ENCODE measurements around the gene ZNF789.
"Not testable (repeated sequence)": the region's sequence is repeated elsewhere in the genome, so short reads cannot be mapped to it uniquely, and the experiment has no call there.

ZNF789 gene

DNA sequence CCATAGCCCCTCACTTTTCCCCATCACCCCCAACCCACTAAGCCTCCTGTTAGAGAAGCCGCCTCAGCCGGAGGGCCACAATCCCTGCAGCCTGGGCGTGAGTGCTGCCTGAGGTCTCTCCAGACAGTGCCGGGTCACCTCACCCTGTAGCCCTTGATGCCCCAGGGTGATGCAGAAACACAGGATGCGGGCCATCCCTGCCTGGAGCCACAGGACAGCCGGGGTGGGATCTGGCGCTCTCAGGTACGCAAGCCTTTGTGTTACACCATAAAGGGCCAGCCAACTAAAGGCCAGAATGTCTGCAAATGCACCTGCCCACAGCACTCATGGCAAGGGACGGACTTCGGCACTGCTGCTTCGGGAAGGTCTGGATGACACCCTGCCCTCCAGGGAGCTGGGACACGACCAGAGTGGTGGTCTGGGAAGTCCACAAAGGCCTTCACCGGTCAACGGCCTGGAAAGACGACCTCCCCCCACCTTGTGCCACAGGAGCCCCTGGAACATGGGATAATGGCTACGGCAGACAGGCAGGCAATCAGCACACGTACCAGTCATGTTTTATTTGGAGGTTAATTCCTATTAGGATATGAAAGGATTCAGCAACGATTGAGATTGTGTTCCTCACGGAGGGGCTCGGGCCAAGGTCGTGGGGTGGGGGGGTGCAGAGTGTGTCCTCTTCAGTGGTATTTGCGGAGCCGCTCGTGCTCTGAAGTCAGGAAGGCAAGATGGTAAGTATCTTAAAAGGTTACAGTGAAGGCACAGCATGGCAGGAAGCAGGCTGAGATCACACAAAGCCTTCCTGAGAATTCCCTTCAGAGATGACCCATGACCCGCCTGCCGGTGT, 14.8 kb upstream of the ZNF789 start:
- DNase-seq (ENCODE audit: low read depth) = no peak

DNA sequence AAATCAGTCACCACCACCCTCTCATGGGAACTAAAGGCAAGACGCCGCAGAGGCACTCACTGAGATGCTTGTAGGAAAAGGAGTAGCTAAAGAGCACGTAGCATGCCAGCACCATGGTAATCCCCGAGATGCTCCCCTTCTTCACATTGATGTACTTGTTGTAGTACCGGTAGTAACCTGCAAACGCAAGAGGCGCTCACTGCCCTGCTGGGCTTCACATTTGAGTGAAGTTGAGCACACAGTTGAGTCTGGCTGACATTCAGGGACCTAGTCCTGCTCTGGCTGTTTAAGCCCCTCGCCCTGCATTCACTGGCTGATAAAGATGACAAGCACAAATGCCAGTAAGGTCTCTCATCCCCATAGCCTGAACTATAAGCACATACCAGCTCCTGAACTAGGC, 13.6 kb upstream of the ZNF789 start:
- DNase-seq (ENCODE audit: low read depth) = no peak

DNA sequence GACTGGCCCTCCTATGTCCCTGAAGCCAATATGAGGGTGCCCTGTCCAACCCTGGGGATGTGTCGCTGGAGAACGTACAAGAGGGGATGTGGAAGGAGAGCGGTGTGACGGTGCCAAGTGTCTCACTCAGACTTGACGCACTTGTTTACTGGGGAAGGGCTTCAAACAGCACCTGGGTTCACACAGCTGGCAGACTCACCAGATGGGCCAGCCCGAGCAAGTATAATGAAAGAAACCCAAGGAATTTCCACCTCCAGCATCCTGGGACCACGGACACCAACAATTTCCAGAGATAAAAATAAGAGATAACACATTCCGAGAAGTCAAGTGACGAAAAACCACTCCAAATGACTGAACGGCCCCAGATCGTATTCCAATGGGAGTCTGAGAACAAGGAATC, 12.0 kb upstream of the ZNF789 start:
- no peak for DNase-seq (ENCODE audit: low read depth)

DNA sequence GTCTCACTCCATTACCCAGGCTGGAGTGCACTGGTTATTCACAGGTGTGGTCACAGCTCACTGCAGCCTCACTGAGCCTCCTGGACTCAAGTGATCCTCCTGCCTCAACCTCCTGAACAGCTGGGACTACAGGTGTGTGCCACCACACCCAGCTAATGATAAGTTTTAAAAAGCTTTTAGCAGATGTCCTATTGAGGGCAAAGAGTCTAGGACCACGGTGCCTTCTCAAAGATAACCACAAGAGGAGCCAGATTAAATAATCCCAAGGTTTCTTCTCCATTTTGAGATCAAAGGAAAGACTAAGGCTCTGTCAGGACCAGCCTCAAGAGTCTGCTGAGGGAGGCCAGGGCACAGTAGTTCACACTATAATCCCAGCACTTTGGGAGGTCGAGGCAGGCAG, 11.5 kb upstream of the ZNF789 start:
- DNase-seq (ENCODE audit: low read depth) = no peak

DNA sequence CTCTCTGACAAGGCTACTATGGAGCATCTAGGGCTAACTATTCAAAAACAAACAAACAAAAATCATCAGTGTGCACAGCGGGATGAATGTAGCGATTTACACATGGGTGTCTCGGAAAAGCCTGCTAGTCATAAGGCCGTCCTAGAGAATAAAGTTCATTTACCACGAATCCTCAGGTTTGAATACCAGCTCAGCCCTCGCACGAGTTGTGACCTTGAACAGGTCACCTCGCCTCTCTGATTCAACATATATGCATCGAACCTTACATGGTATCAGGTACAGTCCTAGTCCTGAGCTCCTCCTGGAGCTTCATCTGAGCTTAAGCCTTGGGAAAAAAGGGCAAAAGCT, 7.3 kb upstream of the ZNF789 start:
- DNase-seq (ENCODE audit: low read depth) = no peak

DNA sequence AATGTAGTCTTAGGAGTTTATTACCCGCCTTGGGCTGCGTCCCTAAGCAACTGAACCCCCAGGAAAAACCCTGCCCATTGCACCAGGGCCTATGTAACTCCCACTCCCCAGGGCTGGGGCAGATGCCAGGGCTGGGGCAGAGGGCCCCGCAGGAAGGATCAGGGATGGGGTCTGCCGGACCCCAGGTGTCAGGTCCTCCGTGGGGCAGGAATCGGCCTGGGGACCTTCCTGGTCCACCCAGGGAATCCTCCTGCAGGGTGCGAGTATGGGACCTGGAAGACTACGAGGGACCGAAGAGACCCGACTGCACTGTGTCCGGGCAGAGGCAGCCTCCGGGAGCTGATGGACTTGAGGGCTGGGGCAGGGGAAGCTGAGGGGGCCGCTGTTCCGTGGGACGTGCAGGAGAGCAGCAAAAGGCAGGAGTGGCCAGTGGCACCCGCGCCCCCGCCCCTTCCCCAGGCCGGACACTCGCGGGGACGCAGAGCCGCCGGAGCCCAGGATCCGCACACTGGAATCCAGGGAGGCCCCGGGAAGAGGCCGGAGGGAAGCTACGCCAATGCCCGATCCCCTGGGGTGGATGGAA, 4.3 kb upstream of the ZNF789 start:
- DNase-seq (ENCODE audit: low read depth) = no peak

DNA sequence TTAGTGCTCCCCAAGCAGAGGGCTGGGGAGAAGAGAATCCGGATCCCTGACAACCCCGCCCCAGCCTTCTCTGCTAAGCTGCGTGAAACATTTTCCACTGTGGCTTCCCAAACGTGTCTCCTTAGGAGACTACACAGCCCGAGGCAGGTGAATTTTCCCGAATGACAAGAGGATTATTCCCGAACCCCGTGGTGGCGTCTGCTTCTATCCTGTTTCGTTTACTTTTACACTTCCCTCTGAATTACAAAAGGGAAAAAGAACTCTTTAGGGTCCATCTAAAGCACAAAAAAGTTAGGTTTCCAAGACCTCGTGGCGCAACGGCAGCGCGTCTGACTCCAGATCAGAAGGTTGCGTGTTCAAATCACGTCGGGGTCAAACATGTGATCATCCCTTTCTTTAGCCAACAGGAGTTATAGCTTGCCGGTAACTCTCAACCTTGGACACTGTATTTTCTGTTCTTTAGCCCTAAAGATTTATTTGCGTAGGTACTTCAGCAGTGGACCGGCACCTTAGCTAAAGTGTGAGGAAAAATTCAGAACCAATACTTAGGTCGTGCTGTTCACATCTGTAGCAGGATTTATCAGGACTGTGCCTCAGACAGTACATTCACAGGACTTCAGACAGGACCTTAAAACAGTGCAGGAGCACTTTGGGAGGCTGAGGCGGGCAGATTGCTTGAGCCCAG, 3.2 kb upstream of the ZNF789 start:
- DNase-seq (ENCODE audit: low read depth) = no peak

DNA sequence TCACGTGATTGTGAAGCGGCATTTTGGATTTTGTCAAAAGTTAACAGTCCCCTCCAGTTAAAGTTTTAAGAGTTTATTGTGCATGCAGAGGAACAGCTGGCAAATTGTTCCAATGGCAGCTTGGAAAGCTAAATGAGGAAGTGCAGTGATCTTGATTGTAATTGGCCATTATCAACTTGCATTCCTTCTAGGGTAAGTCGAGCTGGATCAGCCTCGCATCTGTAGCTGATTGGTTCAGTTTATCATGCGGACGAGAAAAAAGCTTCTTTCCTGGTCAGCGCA, 566 bp downstream of the ZNF789 start:
- no peak for DNase-seq (ENCODE audit: low read depth)

DNA sequence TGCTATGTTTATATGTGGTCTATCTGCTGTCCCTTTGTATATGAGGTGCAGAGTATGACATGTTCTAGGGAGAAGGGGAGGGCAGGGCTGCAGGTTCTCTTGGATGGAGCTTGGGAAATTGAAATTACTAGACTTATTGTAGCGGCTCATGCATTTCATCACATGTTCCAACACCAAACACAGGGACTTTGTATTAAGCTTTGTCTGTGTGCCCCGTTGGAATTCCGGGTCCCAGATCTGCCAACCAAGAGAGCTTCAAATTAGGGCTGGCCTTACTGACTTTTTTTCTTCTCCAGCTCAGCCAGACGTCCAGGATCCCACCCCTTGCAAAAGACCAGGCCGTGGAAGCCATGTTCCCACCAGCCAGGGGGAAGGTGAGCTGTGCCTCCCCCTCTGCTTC, 3.4 kb downstream of the ZNF789 start:
- DNase-seq (ENCODE audit: low read depth) = no peak

DNA sequence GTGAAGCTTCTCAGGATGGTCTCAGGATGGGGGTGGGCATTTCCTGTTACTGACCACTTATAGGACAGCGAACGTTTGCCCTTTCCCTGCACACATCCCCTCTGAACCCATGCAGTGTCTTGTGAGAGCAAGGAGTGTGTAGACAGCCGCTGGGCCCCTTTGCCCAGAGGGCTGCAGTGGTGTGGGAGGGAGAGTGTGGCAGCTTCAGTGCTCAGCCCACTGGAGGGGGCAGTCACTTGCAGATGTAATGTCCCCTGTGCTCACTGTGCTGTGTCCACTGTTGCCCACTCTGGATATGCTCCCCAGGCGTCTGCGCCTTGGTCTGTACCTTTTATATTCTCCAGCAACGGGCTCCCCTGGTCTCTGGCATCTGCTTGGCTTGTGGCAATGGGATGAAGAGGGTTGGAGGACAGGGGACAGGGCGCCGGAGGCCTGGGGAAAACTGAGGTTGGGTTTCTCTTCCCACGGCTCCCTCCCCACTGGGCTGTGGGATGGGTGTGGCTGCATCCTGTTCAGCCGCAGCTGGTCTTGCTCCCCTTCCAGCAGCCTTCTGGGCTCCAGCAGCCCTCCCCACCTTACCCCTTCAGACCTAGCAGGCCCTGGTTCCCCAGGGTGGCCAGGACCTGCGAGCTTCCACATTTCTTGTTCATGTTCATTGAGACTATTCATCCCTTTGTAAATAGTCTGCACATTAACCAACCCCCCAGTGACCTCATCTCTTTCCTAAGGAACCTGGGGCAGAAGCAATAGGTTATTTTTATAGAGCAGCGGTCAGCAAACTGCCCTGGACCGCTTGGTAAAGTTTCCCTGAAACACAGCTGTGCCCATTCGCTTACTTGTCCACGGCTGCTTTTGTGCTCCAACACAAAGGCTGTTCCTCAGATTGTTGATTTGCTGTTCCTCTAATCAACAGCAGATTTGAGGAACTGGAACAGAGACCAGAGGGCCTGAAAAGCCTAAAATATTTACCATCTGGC, 6.1 kb downstream of the ZNF789 start:
- DNase-seq (ENCODE audit: low read depth) = no peak

DNA sequence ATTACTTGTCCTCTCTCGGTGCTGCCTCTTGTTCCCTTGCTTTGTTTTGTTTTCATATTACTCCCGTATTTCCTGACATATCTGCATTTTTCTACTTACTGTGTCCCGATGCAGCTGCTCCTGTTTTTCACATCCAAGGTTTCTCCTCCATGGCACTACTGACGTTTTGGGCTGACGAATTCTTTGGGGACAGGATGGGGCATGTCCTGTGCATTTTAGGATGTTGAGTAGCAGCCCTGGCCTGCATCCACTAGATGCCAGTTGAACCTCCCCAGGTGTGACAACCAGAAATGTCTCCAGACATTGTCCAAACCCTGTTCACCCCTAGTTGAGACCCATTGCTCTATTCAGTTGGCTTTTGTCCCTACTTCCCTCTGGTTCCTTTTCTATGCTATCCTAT, 12.4 kb downstream of the ZNF789 start:
- no peak for DNase-seq (ENCODE audit: low read depth)

DNA sequence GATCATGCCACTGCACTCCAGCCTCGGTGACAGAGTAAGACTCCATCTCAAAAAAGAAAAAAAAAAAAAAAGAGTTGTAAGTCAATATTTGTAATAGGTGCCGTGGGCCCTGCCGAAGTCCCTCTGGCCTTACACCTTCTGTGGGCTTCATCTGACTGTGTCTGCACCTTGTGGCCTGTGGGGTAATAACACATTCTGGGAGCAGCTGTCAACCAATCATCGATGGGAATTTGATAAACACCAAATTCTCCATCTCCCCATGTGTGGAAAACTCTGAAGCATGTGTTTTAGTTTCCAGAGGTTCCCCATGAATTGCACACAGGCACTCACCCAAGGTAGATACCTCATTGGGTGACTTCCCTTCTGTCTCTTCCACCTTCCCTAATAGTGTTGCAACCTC, 16.5 kb downstream of the ZNF789 start:
- no peak for DNase-seq (ENCODE audit: low read depth)

DNA sequence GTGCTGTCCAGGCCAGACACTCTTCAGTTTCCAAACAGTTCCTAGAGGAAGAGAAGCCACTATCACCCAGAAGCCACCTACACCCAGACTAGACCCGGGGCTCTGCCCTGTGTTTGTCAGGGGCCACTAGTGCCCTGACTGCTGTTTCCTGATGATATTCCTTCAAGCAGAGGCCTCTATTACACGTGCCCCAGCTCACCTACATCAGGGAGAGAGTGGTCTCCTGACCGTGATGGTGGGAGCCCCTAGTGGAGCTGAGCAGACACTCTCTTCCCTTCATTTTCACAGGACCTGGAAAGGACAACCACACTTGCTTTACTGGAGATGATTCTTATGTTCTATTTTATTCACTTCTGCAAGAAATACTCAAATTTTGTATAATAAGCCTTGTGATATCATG, 18.2 kb downstream of the ZNF789 start:
- DNase-seq (ENCODE audit: low read depth) = no peak

DNA sequence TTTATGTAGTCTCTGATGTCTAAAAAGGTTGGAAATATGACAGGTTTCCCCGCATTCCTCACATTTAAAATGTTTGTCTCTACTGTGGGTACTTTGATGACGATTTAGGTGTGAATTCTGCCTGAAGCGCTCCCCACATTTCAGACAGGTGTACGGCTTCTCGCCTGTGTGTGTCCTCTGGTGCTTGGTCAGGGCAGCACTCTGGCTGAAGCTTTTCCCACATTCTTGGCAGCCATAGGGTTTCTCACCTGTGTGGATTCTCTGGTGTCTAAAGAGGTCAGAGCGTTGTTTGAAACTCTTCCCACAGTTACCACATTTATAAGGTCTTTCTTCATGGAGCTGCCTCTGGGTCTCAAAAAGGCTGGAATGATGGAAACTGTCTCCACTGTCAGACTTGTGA, 21.1 kb downstream of the ZNF789 start:
- no peak for DNase-seq (ENCODE audit: low read depth)

DNA sequence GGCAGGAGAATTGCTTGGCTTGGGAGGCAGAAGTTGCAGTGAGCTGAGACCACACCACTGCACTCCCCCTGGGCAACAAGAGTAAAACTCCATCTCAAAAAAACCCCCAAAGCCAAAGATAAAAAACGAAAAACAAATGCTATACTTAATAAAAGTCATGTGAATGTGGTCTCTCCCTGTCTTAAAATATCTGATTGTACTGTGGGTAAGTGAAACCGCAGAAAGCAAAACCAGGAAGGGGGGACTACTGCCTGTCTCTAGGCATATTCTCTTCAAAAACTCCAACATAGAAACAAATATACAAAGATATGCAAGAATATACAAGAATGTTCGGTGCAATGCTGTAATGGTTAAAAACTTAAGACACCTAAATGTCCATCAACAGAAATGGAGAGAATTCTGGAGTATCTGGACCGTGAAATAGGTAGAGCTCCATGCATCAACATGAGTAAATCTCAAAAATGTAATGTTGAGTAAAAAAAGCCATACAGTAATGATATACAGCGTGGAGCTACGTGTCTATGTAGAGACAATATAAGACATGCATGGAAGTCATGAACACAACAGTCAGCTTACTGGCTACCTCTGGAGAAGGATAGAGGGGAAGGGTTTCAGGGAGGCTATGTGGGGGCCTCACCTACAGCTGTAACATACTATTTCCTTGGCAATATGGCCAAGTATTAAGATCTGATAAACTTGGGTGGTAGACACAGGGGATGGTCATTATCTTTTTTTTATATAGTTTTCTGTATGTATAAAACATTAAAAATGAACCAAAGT, 25.3 kb downstream of the ZNF789 start:
- no peak for DNase-seq (ENCODE audit: low read depth)

DNA sequence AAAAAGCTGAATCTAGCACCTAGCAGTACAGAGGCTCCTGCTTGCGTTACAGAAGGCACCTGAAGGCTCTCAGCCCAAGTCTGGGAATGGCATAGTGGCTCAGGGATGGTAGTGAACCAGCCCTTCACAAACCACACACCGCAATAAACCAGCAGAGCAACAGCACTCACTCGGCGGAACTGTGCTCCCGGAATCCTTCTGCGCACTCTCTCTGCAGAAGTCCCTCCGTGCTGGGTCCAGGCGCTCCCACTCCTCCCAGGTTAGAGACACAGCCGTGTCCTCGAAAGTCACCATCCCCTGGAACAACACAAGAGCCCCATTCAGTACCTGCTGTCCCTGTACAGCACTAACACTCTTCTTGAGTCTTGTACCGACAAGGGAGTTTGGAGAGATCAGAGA, 25.9 kb downstream of the ZNF789 start:
- no peak for DNase-seq (ENCODE audit: low read depth)

DNA sequence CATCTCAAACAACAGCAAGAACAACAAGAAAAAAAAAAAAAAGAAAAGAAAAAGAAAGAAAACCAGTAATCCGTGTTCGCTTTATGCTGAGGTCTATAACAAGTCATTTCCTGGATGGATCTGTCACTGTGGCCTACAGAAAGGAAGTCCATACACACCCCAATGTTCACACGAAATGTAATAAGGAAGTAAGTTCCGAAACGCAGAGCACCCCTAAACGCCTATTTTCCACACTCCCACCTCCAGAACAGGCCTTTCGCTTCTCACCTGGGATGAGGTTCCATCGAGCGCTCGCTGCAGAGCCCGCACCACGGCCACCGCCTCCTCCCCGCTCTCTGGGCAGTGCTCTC, 26.7 kb downstream of the ZNF789 start:
- no peak for DNase-seq (ENCODE audit: low read depth)

DNA sequence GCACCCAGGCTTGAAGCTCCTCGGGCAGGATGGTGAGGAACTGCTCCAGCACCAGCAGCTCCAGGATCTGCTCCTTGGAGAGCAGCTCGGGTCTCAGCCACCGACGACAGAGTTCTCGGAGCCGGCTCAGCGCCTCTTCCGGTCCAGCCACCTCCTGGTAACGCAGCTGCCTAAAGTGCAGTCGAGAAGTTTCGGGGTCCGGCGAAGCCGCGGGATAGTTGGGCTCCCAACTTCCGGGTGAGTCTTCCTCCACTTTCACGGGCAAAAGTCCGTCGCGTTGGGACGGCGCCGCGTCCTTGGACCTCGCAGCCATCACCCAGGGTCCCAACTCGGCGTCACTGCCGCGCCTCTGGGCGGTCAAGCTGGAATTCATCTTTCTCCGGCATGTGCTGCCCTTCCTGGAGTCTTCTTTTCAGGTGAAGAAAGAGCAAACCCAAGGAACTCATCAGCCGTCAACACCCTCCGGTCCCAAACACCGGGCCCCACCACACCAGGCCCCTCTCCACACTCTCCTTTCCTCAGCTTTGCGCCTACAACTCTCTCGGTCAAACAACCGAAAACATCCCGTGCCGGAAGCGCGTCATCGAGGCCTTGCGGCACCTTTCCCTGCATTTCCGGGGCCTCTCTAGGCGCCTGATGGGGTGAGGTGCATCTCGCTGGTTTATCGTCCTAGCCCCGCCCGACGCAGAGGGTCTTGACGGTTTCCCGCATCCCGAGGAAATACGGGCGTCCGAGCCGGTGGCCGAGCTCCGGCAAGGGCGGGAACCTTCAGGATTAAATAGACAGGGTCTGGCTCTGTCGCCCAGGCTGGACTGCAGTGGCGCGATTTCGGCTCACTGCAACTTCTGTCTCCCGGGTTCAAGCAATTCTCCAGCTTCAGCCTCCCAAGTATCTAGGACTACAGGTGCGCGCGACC, 27.3 kb downstream of the ZNF789 start, which contains the start of gene ZNF394:
Gene ZNF394, minus strand, starts transcription at position 561 of the 916 bp plus-strand sequence. Its CDS starts 188 bp downstream, at position 373.
- DNase-seq (ENCODE audit: low read depth) = peak; percentile 78

DNA sequence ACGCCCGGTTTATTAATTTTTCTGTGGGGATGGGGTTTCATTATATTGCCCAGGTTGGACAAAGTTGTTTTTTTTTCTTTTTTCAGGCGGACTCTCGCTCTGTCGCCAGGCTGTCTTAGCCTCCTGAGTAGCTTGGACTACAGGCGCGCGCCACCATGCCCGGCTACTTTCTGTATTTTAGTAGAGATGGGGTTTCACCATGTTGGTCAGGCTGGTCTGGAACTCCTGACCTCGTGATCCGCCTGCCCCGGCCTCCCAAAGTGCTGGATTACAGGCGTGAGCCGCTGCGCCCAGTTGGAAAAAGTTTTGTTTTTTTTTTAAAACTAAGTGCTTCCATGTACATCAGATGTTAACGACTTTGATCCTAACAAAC, 27.9 kb downstream of the ZNF789 start:
- no peak for DNase-seq (ENCODE audit: low read depth)

DNA sequence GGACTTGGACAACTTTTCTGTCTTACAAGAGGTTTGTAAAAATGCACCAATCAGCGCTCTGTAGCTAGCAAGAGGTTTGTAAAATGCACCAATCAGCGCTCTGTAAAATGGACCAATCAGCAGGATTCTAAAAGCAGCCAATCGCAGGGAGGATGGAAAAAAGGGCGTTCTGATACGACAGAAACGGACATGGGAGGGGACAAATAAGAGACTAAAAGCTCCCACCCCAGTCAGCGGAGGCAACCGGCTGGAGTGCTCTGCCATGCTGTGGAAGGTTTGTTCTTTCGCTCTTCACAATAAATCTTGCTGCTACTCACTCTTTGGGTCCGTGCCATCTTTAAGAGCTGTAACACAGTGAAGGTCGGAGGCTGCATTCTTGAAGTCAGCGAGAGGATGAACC, 28.5 kb downstream of the ZNF789 start:
- DNase-seq (ENCODE audit: low read depth) = not testable (repeated sequence)

DNA sequence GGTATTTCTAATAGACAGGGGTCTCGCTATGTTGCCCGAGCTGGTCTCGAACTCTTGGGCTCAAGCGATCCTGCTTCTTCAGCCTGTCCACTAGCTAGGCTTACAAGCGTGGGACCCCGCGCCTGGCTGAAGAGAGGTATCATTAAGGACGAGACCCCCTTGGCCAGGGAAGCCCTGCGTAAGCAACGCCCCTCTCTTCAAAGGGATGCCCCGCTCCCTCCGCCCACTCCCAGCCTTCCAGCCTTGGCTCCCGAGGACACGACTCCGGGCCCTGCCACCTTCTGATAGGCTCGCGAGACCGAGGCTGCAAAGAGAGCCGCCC, 31.6 kb downstream of the ZNF789 start:
- DNase-seq (ENCODE audit: low read depth) = no peak
